H9 (cell line): ENCODE results near the gene CPXM2. TPM values are rescaled to one million over a fixed set of nuclear protein-coding genes. Genes with fewer than 3 reads are reported as not detected.

Experiments used
- DNase-seq: peaks from one replicate; pipeline ENCODE4 v3.0.0-alpha.2; 2017
- H2AFZ ChIP-seq: one replicate; pipeline ENCODE4 v1.6.1; 2013; ENCODE audit warnings: mild to moderate bottlenecking, low read length, control low read depth, moderate library complexity
- H2AK5ac ChIP-seq: 2 replicates; pipeline ENCODE4 v1.6.1; 2013; ENCODE audit warnings: low read length, control low read depth, mixed read lengths; ENCODE audit not compliant: insufficient read length
- H2BK120ac ChIP-seq: one replicate; pipeline ENCODE4 v1.6.1; 2013; ENCODE audit warnings: low read depth, mild to moderate bottlenecking, low read length, control low read depth, inconsistent platforms; ENCODE audit not compliant: poor library complexity, severe bottlenecking
- H2BK12ac ChIP-seq: 2 replicates; pipeline ENCODE4 v1.6.1; 2013; ENCODE audit warnings: low read length, control low read depth, mixed read lengths, low read depth; ENCODE audit not compliant: insufficient read length
- H2BK15ac ChIP-seq: 2 replicates; pipeline ENCODE4 v1.6.1; 2013; ENCODE audit warnings: low read depth, low read length, control low read depth
- H2BK20ac ChIP-seq: one replicate; pipeline ENCODE4 v1.6.1; 2013; ENCODE audit warnings: low read depth, mild to moderate bottlenecking, low read length, control low read depth, inconsistent platforms; ENCODE audit not compliant: poor library complexity, severe bottlenecking
- H2BK5ac ChIP-seq: 2 replicates; pipeline ENCODE4 v1.6.1; 2013; ENCODE audit warnings: low read length, control low read depth, mixed read lengths; ENCODE audit not compliant: insufficient read length
- H3K14ac ChIP-seq: 2 replicates; pipeline ENCODE4 v1.6.1; 2013; ENCODE audit warnings: low read length, control low read depth; ENCODE audit not compliant: insufficient read depth
- H3K18ac ChIP-seq: 2 replicates; pipeline ENCODE4 v1.6.1; 2013; ENCODE audit warnings: low read depth, mild to moderate bottlenecking, mixed read lengths, low read length, control low read depth; ENCODE audit not compliant: insufficient read length
- H3K23ac ChIP-seq: 2 replicates; pipeline ENCODE4 v1.6.1; 2013; ENCODE audit warnings: low read length, control low read depth, mixed read lengths, low read depth; ENCODE audit not compliant: insufficient read length
- H3K23me2 ChIP-seq: 2 replicates; pipeline ENCODE4 v1.6.1; 2013; ENCODE audit warnings: low read depth, mild to moderate bottlenecking, mixed read lengths, low read length, control low read depth; ENCODE audit not compliant: insufficient read length, poor library complexity, severe bottlenecking
- H3K27ac ChIP-seq: 2 replicates; pipeline ENCODE4 v1.5.1; 2013; ENCODE audit warnings: low read length, control low read depth, mixed read lengths, low read depth; ENCODE audit not compliant: insufficient read length
- H3K27me3 ChIP-seq: 2 replicates; pipeline ENCODE4 v1.6.1; 2013; ENCODE audit warnings: low read length, control low read depth, inconsistent platforms; ENCODE audit not compliant: insufficient read depth
- H3K4ac ChIP-seq: 2 replicates; pipeline ENCODE4 v1.6.1; 2013; ENCODE audit warnings: low read depth, mild to moderate bottlenecking, control low read depth, inconsistent platforms, low read length, moderate library complexity
- H3K4me1 ChIP-seq: 2 replicates; pipeline ENCODE4 v1.6.1; 2013; ENCODE audit warnings: low read length, control low read depth, inconsistent platforms; ENCODE audit not compliant: insufficient read depth
- H3K4me2 ChIP-seq: 2 replicates; pipeline ENCODE4 v1.6.1; 2013; ENCODE audit warnings: low read length, control low read depth, mixed read lengths; ENCODE audit not compliant: insufficient read length, insufficient read depth
- H3K56ac ChIP-seq: 2 replicates; pipeline ENCODE4 v1.6.1; 2013; ENCODE audit warnings: low read depth, mild to moderate bottlenecking, mixed read lengths, low read length, control low read depth; ENCODE audit not compliant: insufficient read length
- H3K79me1 ChIP-seq: 2 replicates; pipeline ENCODE4 v1.6.1; 2013; ENCODE audit warnings: low read depth, mild to moderate bottlenecking, moderate library complexity, low read length, control low read depth, inconsistent platforms; ENCODE audit not compliant: insufficient read depth, poor library complexity, severe bottlenecking
- H3K79me2 ChIP-seq: 2 replicates; pipeline ENCODE4 v1.6.1; 2013; ENCODE audit warnings: low read length, control low read depth, inconsistent platforms; ENCODE audit not compliant: insufficient read depth
- H3K9ac ChIP-seq: 2 replicates; pipeline ENCODE4 v1.6.1; 2013; ENCODE audit warnings: low read length, control low read depth, mixed read lengths; ENCODE audit not compliant: insufficient read length; ENCODE audit errors: extremely low read depth
- H3K9me3 ChIP-seq: one replicate; pipeline ENCODE4 v1.6.1; 2013; ENCODE audit warnings: low read depth, low read length, inconsistent platforms; ENCODE audit not compliant: control insufficient read depth
- H3T11ph ChIP-seq: one replicate; pipeline ENCODE4 v1.6.1; 2013; ENCODE audit warnings: mild to moderate bottlenecking, low read length, control low read depth, inconsistent platforms
- H4K20me1 ChIP-seq: one replicate; pipeline ENCODE4 v1.6.1; 2013; ENCODE audit not compliant: control insufficient read depth, insufficient read length, insufficient read depth
- H4K5ac ChIP-seq: 2 replicates; pipeline ENCODE4 v1.6.1; 2013; ENCODE audit warnings: low read depth, mild to moderate bottlenecking, mixed read lengths, low read length, control low read depth; ENCODE audit not compliant: insufficient read length
- H4K8ac ChIP-seq: replicated peaks from 2 replicates; pipeline ENCODE4 v1.6.1; 2013; ENCODE audit warnings: low read length, control low read depth, mixed read lengths, low read depth; ENCODE audit not compliant: insufficient read length
- H4K91ac ChIP-seq: 2 replicates; pipeline ENCODE4 v1.6.1; 2013; ENCODE audit warnings: low read depth, mild to moderate bottlenecking, moderate library complexity, mixed read lengths, low read length, control low read depth; ENCODE audit not compliant: insufficient read length
- H3K27ac Mint-ChIP-seq, 3 experiments: 2 replicates in 2 of 3; 3 replicates in 1 of 3; pipeline ENCODE4 v1.8.0; 2020 to 2021; ENCODE audit warnings: mixed read lengths in 3 of 3, mild to moderate bottlenecking in 1 of 3, moderate library complexity in 1 of 3
- H3K27me3 Mint-ChIP-seq: 2 replicates; pipeline ENCODE4 v1.8.0; 2021; ENCODE audit warnings: low read depth, mild to moderate bottlenecking, moderate library complexity, mixed read lengths
- H3K36me3 Mint-ChIP-seq, 3 experiments: 2 replicates in 2 of 3; 3 replicates in 1 of 3; pipeline ENCODE4 v1.8.0; 2020 to 2021; ENCODE audit warnings: low read depth in 3 of 3, mixed read lengths in 3 of 3; ENCODE audit not compliant: insufficient read depth in 1 of 3
- H3K4me1 Mint-ChIP-seq, 2 experiments: 2 replicates each; pipeline ENCODE4 v1.8.0; 2020; ENCODE audit warnings: mixed read lengths in 2 of 2
- H3K4me3 Mint-ChIP-seq, 2 experiments: 2 replicates in 1 of 2; 3 replicates in 1 of 2; pipeline ENCODE4 v1.8.0; 2020 to 2021; ENCODE audit warnings: mild to moderate bottlenecking in 2 of 2, mixed read lengths in 2 of 2, moderate library complexity in 1 of 2
- H3K9me3 Mint-ChIP-seq, 2 experiments: 2 replicates in 1 of 2; 3 replicates in 1 of 2; pipeline ENCODE4 v1.8.0; 2020; ENCODE audit warnings: mild to moderate bottlenecking in 2 of 2, mixed read lengths in 2 of 2, moderate library complexity in 1 of 2
- CTCF ChIP-seq: fragments of 200-600 bp; sonication (generic); conservative IDR thresholded peaks from 3 replicates; pipeline ENCODE4 v1.8.0; 2021; ENCODE audit warnings: antibody characterized with exemption, mild to moderate bottlenecking
- WGBS: extraction: QIAGEN DNeasy Blood & Tissue Kit; methylation state at CpG from one replicate; pipeline ENCODE4 v1.1.7; 2013; ENCODE audit warnings: missing lambda C conversion rate, low lambda C conversion rate, mixed read lengths; ENCODE audit not compliant: insufficient read length; ENCODE audit errors: extremely low coverage; 5-methylcytosine and 5-hydroxymethylcytosine counted together
- total RNA-seq: library from RNA; stranded (reverse); gene quantifications from 2 replicates; pipeline ENCODE4 v1.2.1, GENCODE V29; 2021

Gene CPXM2
- total RNA-seq, 1 experiment from 2014 or later = 1.7 TPM

- no peaks in the 10 kb centered on the region for H3K79me2 ChIP-seq
- H3K18ac ChIP-seq = no peak overlapping the region
- no peak overlapping the region for H4K8ac ChIP-seq
- Mint-ChIP-seq H3K27me3 (peaks cover 45% of the 10 kb centered on the region), H3K9me3 (no peaks in the 10 kb centered on the region), H3K27ac (no peak overlapping the region), H3K4me3 (no peak overlapping the region), H3K36me3 (no peaks in the 10 kb centered on the region), H3K4me1 (peaks cover 42 to 51% of the 10 kb centered on the region in 2 experiments)
- no peak overlapping the region for H4K5ac ChIP-seq
- no peak overlapping the region for H2AFZ ChIP-seq
- H2BK12ac ChIP-seq = no peak overlapping the region
- no peak for DNase-seq
- no CpG with 5 or more reads among the region's 3 CpGs for WGBS
- peaks cover 14% of the 10 kb centered on the region; the same call in 1 of the 2 replicates for H3K4me1 ChIP-seq
- H2AK5ac ChIP-seq = no peak overlapping the region
- H3K27me3 ChIP-seq = no peaks in the 10 kb centered on the region
- H4K20me1 ChIP-seq = no peaks in the 10 kb centered on the region
- no peaks in the 10 kb centered on the region for H3K23me2 ChIP-seq
- H3K79me1 ChIP-seq = no peaks in the 10 kb centered on the region
- no peak overlapping the region for H3K4ac ChIP-seq
- no peak overlapping the region for H3K56ac ChIP-seq
- H3K14ac ChIP-seq = no peak overlapping the region
- no peak overlapping the region for H2BK120ac ChIP-seq
- H2BK5ac ChIP-seq = no peak overlapping the region
- H3K4me2 ChIP-seq = no peak overlapping the region
- H3K23ac ChIP-seq = no peak overlapping the region
- H3T11ph ChIP-seq = no peak overlapping the region
- H3K27ac ChIP-seq = no peak overlapping the region
- H3K9me3 ChIP-seq = no peaks in the 10 kb centered on the region
- H2BK15ac ChIP-seq = no peak overlapping the region
- no peak overlapping the region for H4K91ac ChIP-seq
- no peak for TF ChIP-seq CTCF
- H3K9ac ChIP-seq = no peak overlapping the region
- no peak overlapping the region for H2BK20ac ChIP-seq
Measured at GRCh38 chr10:123777881-123778280, 113.7 kb downstream of the CPXM2 start.
